Skeletal muscle cell (primary cell): ENCODE measurements around the gene HAUS1.

Experiments used
- DNase-seq: peaks from one replicate; pipeline ENCODE4 v3.0.0-alpha.2; 2010; ENCODE audit warnings: low read depth
- H3K4me3 ChIP-seq: 2 replicates; pipeline ENCODE4 v1.5.1; 2011; ENCODE audit warnings: low read depth, mild to moderate bottlenecking, control low read depth, low read length, moderate library complexity

Gene HAUS1

GRCh38 chr18:46104128-46104911 is at the start of gene HAUS1:
Gene HAUS1, plus strand, starts transcription at chr18:46104385. Its CDS starts 27 bp downstream, at chr18:46104412.
- peak; percentile 25 for DNase-seq
- peak within 1 kb of the TSS; percentile 97 for H3K4me3 ChIP-seq

DNA sequence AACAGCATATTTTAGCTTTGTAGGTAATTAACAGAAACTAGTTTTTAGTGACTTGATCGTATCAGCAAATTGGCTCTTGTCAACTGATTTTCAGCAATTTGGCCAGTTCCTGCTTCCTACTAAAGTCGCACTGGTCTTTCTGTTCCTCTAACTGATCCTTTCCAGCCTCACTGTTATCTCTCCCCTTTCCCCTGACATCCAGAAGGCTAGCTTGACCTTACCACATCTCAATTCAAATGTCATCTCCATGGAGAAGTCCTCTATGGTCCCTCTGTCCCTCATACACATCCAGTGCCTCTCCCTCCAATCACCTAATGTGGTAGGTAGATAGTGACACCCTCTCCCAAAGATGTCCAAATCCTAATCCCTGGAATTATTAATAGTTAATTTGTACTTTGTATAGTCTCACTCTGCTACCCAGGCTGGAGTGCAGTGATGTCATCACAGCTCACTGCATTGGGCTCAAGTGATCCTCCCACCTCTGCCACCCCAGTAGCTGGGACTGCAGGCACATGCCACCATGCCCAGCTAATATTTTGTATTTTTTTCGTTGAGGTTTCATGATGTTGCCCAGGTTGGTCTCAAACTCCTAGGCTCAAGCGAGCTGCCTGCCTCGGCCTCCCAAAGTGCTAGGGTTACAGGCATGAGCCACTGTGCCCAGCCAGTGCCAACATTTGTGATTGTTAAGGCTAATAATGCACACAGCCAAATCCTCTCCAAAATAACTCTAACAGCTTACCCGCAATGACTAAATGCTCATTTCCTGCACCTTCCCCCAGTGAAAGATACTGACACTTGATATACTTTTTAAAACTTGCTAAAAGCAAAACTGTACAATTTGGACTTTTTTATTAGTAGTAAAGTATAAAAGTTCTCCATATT is 49.0 kb upstream of the HAUS1 start:
- no peak overlapping the region for H3K4me3 ChIP-seq
- no peak for DNase-seq

DNA sequence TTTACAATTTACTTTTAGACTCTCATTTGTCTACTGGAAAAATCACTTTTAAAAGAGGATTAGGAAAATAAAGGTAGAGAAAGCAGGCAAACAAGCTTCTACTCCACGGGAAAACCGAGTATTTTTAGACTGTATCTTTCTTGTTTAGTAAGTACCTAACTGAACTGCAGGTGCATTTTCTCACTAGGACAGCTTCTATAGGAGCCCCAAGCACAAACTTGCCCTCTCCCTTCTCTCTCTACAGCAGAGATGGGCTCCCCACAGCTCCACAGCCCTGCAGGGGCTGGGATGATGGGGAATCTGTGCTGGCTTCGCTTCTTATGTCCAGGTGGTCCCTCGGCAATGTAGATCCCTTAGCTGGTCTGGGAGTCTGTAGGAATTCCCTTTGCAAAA is 48.4 kb upstream of the HAUS1 start:
- DNase-seq = no peak
- H3K4me3 ChIP-seq = no peak overlapping the region

DNA sequence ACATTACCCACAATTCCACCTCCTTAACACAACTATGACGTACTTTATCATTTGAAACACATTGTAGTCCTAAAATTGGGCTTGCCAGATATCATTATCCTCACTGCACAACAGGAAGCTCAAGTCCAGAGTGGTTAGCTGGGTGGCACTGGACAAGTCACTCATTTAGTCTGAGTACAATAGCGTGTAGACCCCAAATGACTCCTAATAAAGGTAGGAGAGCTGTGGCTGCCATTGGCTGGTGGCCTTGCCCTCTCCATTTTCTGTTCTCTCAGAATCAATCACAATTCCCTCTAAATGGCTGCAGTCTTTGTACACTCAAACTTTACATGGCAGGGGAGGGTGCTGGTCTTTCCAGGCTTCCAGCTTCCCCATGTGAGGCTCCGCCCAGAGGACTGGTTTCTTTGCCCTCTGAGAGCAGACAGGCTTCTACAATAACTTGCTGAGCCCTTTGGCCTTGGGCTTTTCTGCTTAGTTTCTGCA is 43.8 kb upstream of the HAUS1 start:
- H3K4me3 ChIP-seq = no peak overlapping the region
- DNase-seq = no peak

DNA sequence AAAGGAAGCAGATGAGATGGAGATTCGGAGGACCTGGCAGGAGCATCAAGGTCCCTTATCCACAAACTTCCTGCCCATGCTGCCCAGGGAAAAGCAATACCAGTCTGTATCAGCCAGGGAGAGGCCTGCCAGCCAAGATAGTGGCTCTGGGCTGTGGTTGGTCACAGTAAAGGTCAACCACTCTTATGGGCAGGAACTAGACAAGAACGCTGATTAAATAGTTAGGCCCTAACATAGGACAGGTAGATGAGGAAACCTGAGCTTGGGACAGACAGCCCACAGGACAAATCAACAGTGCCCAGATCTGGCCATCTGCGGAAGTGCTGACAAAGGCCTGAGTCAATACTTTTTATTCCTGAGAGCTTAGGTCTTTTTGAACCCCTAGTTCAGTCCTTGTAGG is 42.8 kb upstream of the HAUS1 start:
- no peak for DNase-seq
- H3K4me3 ChIP-seq = no peak overlapping the region

- DNase-seq = no peak
- no peak overlapping the region for H3K4me3 ChIP-seq
These were observed 42.4 kb upstream of the HAUS1 start for GRCh38 chr18:46061796-46062195.

- DNase-seq = no peak
- H3K4me3 ChIP-seq = no peak overlapping the region
These were observed 41.4 kb upstream of the HAUS1 start for GRCh38 chr18:46062781-46063180.

- no peak overlapping the region for H3K4me3 ChIP-seq
- no peak for DNase-seq
These were observed 36.7 kb upstream of the HAUS1 start for GRCh38 chr18:46067438-46068007.

GRCh38 chr18:46068763-46069162 is 35.4 kb upstream of the HAUS1 start:
- no peak for DNase-seq
- no peak overlapping the region for H3K4me3 ChIP-seq

DNA sequence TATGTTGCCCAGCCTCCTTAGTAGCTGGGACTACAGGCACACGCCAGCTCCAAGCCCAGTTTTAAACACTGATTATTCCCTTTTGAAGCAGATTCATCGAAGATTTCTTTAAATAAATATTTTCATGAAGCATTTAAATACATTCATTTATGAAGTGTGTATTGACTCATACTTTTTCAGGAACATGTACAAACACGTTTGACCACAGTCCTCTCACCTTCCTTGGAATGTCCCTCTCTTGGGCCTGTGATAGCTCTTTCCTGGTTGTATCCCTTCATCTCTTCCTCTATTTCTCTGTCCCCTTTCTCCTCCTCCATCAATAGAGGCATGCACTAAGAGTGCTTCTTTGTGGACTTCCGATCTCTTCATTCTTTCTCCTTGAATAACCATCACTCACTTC is 34.7 kb upstream of the HAUS1 start:
- H3K4me3 ChIP-seq = no peak overlapping the region
- no peak for DNase-seq

DNA sequence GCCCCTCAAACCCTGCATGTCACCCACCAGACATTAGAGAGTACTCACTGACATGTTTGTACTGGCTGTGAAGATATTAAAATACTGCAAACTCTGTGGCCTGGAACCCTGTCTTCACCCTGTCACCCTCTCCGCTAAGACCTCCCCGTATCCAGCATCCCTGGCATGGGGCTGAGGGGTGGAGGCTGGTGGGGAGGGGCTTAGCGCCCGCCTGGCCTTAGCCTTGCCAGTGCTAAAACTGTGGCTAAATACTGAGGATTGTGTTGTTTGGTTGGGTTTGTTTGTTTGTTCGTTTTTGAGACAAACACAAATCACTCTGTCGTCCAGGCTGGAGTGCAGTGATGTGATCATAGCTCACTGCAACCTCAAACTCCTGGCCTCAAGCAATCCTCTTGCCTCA is 34.0 kb upstream of the HAUS1 start:
- DNase-seq = no peak
- no peak overlapping the region for H3K4me3 ChIP-seq

DNA sequence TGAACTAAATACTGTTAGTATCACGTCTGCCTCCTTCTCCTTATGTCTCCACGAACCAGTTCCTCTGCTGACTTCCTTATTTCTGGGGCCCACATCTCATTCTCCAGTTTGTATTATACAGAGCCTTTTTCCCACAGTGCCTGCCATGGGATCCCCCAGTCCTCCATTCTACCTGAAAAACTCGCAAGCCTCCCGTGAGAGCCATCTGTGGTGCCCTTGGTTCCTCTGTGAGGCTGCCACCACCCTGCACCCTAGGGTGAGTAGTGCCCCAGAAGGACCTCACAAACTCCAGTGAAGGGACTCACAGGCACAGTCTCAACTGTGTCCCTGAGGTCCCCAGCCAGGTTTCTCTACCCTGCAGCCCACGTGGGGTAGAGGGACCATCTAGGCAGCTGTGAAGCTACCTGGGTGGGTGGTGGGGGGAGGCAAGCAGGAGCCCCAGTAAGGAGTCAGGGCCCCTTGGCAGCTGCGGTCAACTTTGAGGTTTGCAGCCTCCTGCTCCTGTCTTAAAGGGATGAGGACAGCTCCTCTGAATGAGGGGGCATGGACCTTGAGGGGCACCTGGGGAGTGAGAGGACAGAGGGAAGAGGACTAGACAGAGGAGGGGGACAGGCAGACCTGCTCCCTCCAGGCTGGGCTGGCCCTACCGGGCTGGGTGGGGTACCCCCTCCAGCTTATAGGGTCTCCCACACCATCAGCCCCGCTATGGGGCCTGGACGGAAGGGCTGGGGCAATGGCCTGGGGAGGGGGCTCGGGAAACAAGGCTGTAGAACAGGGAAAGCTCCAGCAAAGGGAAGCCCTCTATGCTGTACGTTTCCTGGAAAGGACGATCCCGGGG is 33.2 kb upstream of the HAUS1 start:
- H3K4me3 ChIP-seq = peak overlapping the region; percentile 67
- no peak for DNase-seq

DNA sequence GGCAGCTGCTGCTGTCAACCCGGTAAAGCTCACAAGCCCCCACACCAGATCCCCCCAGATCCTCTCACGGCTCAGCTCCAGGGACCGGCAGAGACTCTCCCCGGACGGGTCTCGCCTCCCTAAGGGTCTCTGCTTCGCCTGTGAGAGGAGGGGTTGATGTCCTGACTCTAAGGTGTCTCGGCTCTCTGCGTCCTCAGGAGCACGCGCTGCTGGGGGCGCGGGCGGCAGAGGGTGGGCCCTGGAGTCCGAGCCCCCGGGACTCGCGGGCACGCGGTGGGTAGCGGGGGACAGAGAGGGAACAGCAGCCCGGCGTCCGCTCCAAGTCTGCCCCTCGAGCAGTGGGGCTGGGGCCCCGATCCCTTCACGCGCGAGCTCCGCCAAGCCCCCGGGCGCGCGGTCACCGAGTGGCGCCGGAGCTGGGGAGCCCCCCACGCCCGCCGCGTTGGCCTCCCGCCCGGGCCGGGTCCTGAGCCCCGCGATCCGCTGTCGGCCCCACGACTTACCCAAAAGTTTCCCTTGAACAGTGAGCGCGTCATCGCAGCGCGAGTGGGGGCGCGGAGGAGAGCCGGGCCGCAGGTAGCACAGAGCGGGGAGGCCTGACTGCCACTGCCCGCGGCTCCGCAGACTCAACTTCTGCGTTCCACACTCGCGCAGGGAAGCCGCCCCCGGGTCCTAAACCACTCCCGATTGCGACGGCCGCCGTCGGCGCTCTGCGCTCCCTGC is 32.4 kb upstream of the HAUS1 start, which contains the start of gene PSTPIP2:
Gene PSTPIP2, minus strand, starts transcription at position 608 of the 723 bp plus-strand sequence. Its CDS starts 72 bp downstream, at position 536.
- DNase-seq = no peak
- peak within 1 kb of the TSS; percentile 67 for H3K4me3 ChIP-seq

DNA sequence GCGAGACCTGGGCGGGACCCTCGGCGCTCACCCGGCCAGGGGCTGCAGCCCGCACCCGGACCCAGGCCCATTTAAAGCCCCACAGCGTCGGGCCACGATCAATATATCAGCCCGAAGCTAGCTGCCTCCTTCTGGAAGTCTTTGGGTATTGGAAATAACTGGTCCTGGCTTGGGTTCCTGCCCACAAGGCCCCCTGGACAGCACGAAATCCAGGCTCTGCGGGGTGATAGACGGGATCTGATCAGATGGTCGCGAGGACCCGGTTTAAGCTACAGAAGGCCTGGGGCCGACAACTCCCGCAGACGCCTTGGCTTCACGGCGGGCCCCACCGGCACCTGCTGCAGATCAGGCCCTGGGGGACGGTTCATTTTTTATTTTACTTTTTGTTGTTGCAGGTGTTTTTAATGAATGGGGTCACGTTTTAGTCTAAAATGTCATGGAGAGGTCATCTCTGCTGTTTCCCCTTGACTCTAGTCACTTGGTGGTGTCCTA is 31.8 kb upstream of the HAUS1 start:
- DNase-seq = no peak
- peak overlapping the region; percentile 67 for H3K4me3 ChIP-seq

DNA sequence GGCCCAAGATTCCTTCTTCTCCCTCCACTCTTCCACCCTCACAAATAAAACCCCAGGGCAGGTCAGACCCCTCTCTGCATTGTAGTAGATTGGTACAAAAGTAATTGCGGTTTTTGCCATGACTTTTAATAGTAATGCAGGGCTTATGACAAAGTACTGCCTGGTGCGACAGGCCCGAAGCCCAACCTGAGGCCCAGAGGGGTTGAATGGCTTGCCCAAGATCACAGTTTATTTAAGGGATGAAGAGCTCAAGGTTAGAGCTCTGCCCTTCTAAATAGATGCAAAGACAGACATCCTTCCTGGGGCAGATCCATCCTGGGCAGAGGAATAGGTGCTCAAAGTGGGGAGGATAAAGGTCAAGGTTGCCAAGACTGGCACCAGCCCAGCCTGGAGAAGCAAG is 31.2 kb upstream of the HAUS1 start:
- no peak for DNase-seq
- H3K4me3 ChIP-seq = no peak overlapping the region

- DNase-seq = no peak
- no peak overlapping the region for H3K4me3 ChIP-seq
These were observed 30.5 kb upstream of the HAUS1 start for GRCh38 chr18:46073474-46074331.

GRCh38 chr18:46079336-46079735 is 24.8 kb upstream of the HAUS1 start:
- no peak overlapping the region for H3K4me3 ChIP-seq
- no peak for DNase-seq

DNA sequence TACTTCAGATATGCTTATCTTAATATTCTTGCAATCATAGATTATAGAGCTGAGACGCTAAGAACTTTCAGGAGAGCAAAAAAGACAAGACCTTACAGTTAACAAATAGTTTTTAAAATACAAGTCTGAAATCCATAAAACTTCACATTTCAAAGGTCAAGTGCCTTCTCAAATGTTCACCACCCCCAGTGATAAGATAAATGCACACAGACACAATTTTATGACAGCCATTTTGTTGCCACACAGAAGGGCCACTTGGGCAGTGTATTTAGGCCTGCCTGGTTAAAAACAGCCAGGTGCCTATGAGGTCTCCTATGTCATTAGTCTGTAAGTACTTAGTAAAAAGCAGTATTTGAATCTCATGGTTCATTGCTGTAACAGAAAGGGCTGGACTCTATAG is 24.0 kb upstream of the HAUS1 start:
- DNase-seq = no peak
- no peak overlapping the region for H3K4me3 ChIP-seq
